Endothelial cell of umbilical vein (primary cell): ENCODE measurements around the gene C1QTNF4. TPM values are rescaled to one million over a fixed set of nuclear protein-coding genes. Genes with fewer than 3 reads are reported as not detected.

Source experiments
- BruUV-seq: library from RNA; stranded (reverse); fragments of 400-500 nt; replicated peaks from 2 replicates; lab custom pipeline; 2021; lab: Mats Ljungman, UMichigan
- CTCF ChIA-PET: fragments of 300-600, 350-600 bp; sonication (Branson Sonifier 250); formaldehyde crosslinking; loops from one replicate; lab custom pipeline; 2021; ENCODE audit warnings: antibody characterized with exemption, inconsistent platforms; lab: Charles Lee
- POLR2A ChIA-PET: fragments of 300-600, 350-600 bp; sonication (Branson Sonifier 250); formaldehyde crosslinking; loops from one replicate; lab custom pipeline; 2021; ENCODE audit warnings: antibody characterized with exemption, inconsistent platforms; lab: Charles Lee
- DNase-seq: peaks from one replicate; pipeline ENCODE4 v3.0.0-alpha.2; 2011; ENCODE audit warnings: low read depth, low spot score
- FAIRE-seq: peaks from 2 replicates; lab custom pipeline; 2011; peaks lifted over from hg19 to GRCh38; lab: Jason Lieb, UNC
- H2AFZ ChIP-seq: 2 replicates; pipeline ENCODE4 v1.6.0; 2012; ENCODE audit warnings: low read depth, low read length, control low read depth, inconsistent platforms
- H3K27ac ChIP-seq: 2 replicates; pipeline ENCODE4 v1.5.1; 2011; ENCODE audit warnings: low read depth, mild to moderate bottlenecking, control low read depth, low read length, moderate library complexity; ENCODE audit not compliant: insufficient read depth
- H3K27me3 ChIP-seq, 2 experiments: 2 replicates each; pipeline versions ENCODE4 v1.6.0 to v1.6.1; 2011; ENCODE audit warnings: low read length in 2 of 2, mixed read lengths in 1 of 2; ENCODE audit not compliant: control insufficient read depth in 2 of 2, insufficient read depth in 2 of 2
- H3K36me3 ChIP-seq, 2 experiments: 2 replicates in 1 of 2; 3 replicates in 1 of 2; pipeline ENCODE4 v1.5.1; 2011; ENCODE audit warnings: low read length in 2 of 2, mild to moderate bottlenecking in 1 of 2, moderate library complexity in 1 of 2; ENCODE audit not compliant: control insufficient read depth in 2 of 2, insufficient read depth in 2 of 2; ENCODE audit errors: extremely low read depth in 1 of 2
- H3K4me1 ChIP-seq: 3 replicates; pipeline ENCODE4 v1.5.1; 2011; ENCODE audit warnings: mild to moderate bottlenecking, low read length; ENCODE audit not compliant: control insufficient read depth, insufficient read depth; ENCODE audit errors: extremely low read depth
- H3K4me2 ChIP-seq: 2 replicates; pipeline ENCODE4 v1.6.1; 2011; ENCODE audit warnings: low read length, control low read depth, mixed read lengths; ENCODE audit not compliant: insufficient read depth
- H3K4me3 ChIP-seq, 3 experiments: fragments of 200-600 bp in 1 of 3; sonication (generic), shearing (Covaris generic) in 1 of 3; replicated peaks in 1 of 3; 2 replicates each; pipeline ENCODE4 v1.5.1; 2011 to 2016; ENCODE audit warnings: control low read depth in 3 of 3, low read length in 3 of 3, mild to moderate bottlenecking in 2 of 3, inconsistent platforms in 1 of 3, low read depth in 1 of 3, moderate library complexity in 1 of 3; ENCODE audit not compliant: insufficient read depth in 1 of 3
- H3K79me2 ChIP-seq: 2 replicates; pipeline ENCODE4 v1.6.0; 2012; ENCODE audit warnings: low read length, inconsistent platforms; ENCODE audit not compliant: control insufficient read depth, insufficient read depth
- H3K9ac ChIP-seq: replicated peaks from 2 replicates; pipeline ENCODE3; 2011; ENCODE audit warnings: low read length, control low read depth; ENCODE audit not compliant: insufficient read depth; ENCODE audit errors: extremely low read depth
- H3K9me1 ChIP-seq: replicated peaks from 3 replicates; pipeline ENCODE4 v1.6.0; 2011; ENCODE audit warnings: mild to moderate bottlenecking, low read length; ENCODE audit not compliant: control insufficient read depth, insufficient read depth; ENCODE audit errors: extremely low read depth
- H3K9me3 ChIP-seq: replicated peaks from 2 replicates; pipeline ENCODE4 v1.5.1; 2012; ENCODE audit warnings: low read length, inconsistent platforms; ENCODE audit not compliant: control insufficient read depth, insufficient read depth
- H4K20me1 ChIP-seq: replicated peaks from 2 replicates; pipeline ENCODE3; 2011; ENCODE audit warnings: mild to moderate bottlenecking, low read length; ENCODE audit not compliant: control insufficient read depth, insufficient read depth; ENCODE audit errors: extremely low read depth
- CTCF ChIP-seq, 2 donors: IDR thresholded peaks; 1 replicate in 1 of 2; 2 replicates in 1 of 2; pipeline ENCODE4 v1.5.1; 2011; ENCODE audit warnings: low read length in 2 of 2, mild to moderate bottlenecking in 2 of 2, moderate library complexity in 2 of 2, control low read depth in 1 of 2, inconsistent platforms in 1 of 2, low read depth in 1 of 2; ENCODE audit not compliant: insufficient read depth in 1 of 2; ENCODE audit errors: extremely low read depth in 1 of 2
- FOS ChIP-seq: IDR thresholded peaks from 2 replicates; pipeline ENCODE4 v1.6.1; 2011; ENCODE audit warnings: mild to moderate bottlenecking, low read length, moderate library complexity, borderline replicate concordance; ENCODE audit not compliant: insufficient read depth
- GATA2 ChIP-seq: IDR thresholded peaks from 2 replicates; pipeline ENCODE4 v1.7.0; 2011; ENCODE audit warnings: low read depth, mild to moderate bottlenecking, moderate library complexity, mixed read lengths, low read length; ENCODE audit not compliant: insufficient read length, insufficient read depth
- JUN ChIP-seq: IDR thresholded peaks from 2 replicates; pipeline ENCODE4 v1.6.1; 2011; ENCODE audit warnings: borderline replicate concordance, low read depth; ENCODE audit not compliant: insufficient read length, insufficient read depth
- MAX ChIP-seq: IDR thresholded peaks from 2 replicates; pipeline ENCODE4 v1.6.1; 2011; ENCODE audit not compliant: insufficient read depth, insufficient read length
- MYC ChIP-seq: IDR thresholded peaks from one replicate; pipeline ENCODE4 v1.6.1; 2011; ENCODE audit warnings: mild to moderate bottlenecking, low read depth, low read length
- POLR2A ChIP-seq: IDR thresholded peaks from 2 replicates; pipeline ENCODE4 v1.6.1; 2012; ENCODE audit warnings: low read depth, mild to moderate bottlenecking, control low read depth, low read length
- POLR2AphosphoS5 ChIP-seq: IDR thresholded peaks from 2 replicates; pipeline ENCODE4 v1.6.1; 2012; ENCODE audit warnings: low read depth, mild to moderate bottlenecking, control low read depth, low read length, moderate library complexity; ENCODE audit not compliant: insufficient read depth
- dilution Hi-C: fragments of 300-500 bp; cut with MboI; formaldehyde crosslinking; loops from one replicate; pipeline ENCODE4 v1.15.0; 2019; ENCODE audit warnings: low sequenced_read_pairs; ENCODE audit not compliant: extremely low pct_ligation_motif_present
- intact Hi-C: fragments of 100-400 bp; cut with micrococcal nuclease; formaldehyde crosslinking; loops from one replicate; pipeline ENCODE4 v1.10.0; 2022
- polyA plus RNA-seq, 4 experiments: library from polyadenylated mRNA; depleted of rRNA in 3 of 4; stranded (reverse) in 3 of 4; unstranded in 1 of 4; fragments of >200 nt; gene quantifications; 2 replicates each; pipeline versions ENCODE4 v1.2.1 to v1.2.3, GENCODE V29; 2011 to 2012; ENCODE audit warnings: missing spikeins in 1 of 4
- total RNA-seq: library from RNA; stranded (reverse); gene quantifications from 2 replicates; pipeline ENCODE4 v1.2.3, GENCODE V29; 2021

Gene C1QTNF4
- total and polyA plus RNA-seq, 2 donors (not counting 3 experiments of a cell fraction or from before 2014, with no cell fraction given), result 1.7 to 5.4 TPM

GRCh38 chr11:47592970-47593369 lies 1.2 kb downstream of the C1QTNF4 start:
- POLR2A ChIA-PET, result no interaction called here
- no TSS peak for BruUV-seq

More at GRCh38 chr11:47592970-47593369, 1.2 kb downstream of the C1QTNF4 start:
- TF ChIP-seq FOS (no peak), POLR2A (no peak), GATA2 (no peak), CTCF (IDR thresholded peaks at IDR 0.05; ENCODE audit: extremely low read depth in 1 of 2, insufficient read depth in 1 of 2, low read depth in 1 of 2, low read length in 2 of 2) (no peak), MYC (no peak), POLR2AphosphoS5 (no peak), JUN (no peak), MAX (no peak)
- H3K9me3 ChIP-seq, result no peaks in the 10 kb centered on the region
- H3K4me3 ChIP-seq, result no peak overlapping the region
- FAIRE-seq (no peak), DNase-seq (no peak)
- no peak overlapping the region for H3K27ac ChIP-seq
- H3K79me2 ChIP-seq, result no peaks in the 10 kb centered on the region
- no peaks in the 10 kb centered on the region for H3K36me3 ChIP-seq
- peaks cover 32 to 40% of the 10 kb centered on the region in 2 experiments for H3K27me3 ChIP-seq
- H3K4me2 ChIP-seq, result no peak overlapping the region
- H3K4me1 ChIP-seq, result peaks cover 10% of the 10 kb centered on the region
- no peak overlapping the region for H2AFZ ChIP-seq
- intact Hi-C loops (no loop called here), dilution Hi-C loops (no loop called here)
- H3K9ac ChIP-seq, result no peak overlapping the region
- H3K9me1 ChIP-seq, result no peaks in the 10 kb centered on the region
- CTCF ChIA-PET, result interaction anchor here (0.6 kb wide), 1 partner anchor 136 kb away, joined by 3 read pairs; no protein-coding TSS in a partner anchor
- no peaks in the 10 kb centered on the region for H4K20me1 ChIP-seq
